Measurements from ENCODE around the gene IQSEC1. TPM values are rescaled to one million over a fixed set of nuclear protein-coding genes. Genes with fewer than 3 reads are reported as not detected.

Gene IQSEC1
- polyA plus RNA-seq, 3 donors = 17.7 to 61.7 (median 30.3) TPM

DNA sequence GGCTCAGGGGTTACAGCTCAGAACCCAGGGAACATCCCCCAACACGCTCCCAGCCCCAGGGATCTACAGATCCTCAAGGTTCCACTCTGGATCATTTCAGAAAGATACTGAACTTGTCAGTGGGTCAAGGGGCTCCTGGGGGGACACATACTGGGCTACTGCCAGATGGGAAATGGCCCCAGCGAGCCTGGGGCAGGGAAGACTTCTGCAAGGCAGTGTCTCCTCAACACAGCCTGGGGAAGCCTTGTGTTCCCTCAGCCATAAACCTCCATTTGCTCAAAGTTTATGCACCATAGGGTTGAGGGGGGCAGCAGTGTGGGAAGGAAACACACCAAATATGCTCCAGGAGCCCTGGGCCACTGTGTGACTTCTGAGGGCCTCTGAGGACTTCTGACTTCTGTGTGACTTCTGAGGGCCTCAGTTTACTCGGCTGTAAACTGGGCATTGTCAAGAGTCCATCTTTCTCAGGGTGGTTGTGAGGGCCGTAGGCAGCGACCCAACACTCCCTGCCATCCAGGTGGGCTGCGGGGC is 58.4 kb downstream of the IQSEC1 start:
- Mint-ChIP-seq H3K9me3 (peaks cover 0 to 3% (median 0%) of the 10 kb centered on the region in 7 donors), H3K4me3 (peak overlapping the region; percentile 86 to 95), H3K36me3 (peaks cover 28 to 35% of the 10 kb centered on the region in 2 donors), H3K27ac (peak overlapping the region; percentile 99 to 100 (median 100)), H3K4me1 (peaks cover 67% of the 10 kb centered on the region), H3K27me3 (ENCODE audit: low read depth in 3 of 3) (peaks cover 0 to 4% (median 0%) of the 10 kb centered on the region in 3 donors)
- H3K4me2 ChIP-seq (replicated peaks; ENCODE audit: extremely low read depth, low read length, poor library complexity, severe bottlenecking) = peak overlapping the region; percentile 98
- no peaks in the 10 kb centered on the region for H3K27me3 ChIP-seq (ENCODE audit: control insufficient read depth in 2 of 2, insufficient read depth in 2 of 2, low read length in 2 of 2)
- peaks cover 19% of the 10 kb centered on the region for H4K20me1 ChIP-seq (ENCODE audit: insufficient read depth, low read length)
- H3K79me2 ChIP-seq (ENCODE audit: insufficient read depth, low read length) = peaks cover 46% of the 10 kb centered on the region
- H3K36me3 ChIP-seq (replicated peaks in 1 of 2; ENCODE audit: control insufficient read depth in 1 of 2, insufficient read depth in 2 of 2, low read length in 2 of 2) = peaks cover 0 to 4% of the 10 kb centered on the region in 2 donors
- peaks cover 87 to 92% of the 10 kb centered on the region in 2 donors for H3K4me1 ChIP-seq (ENCODE audit: control insufficient read depth in 1 of 2, insufficient read depth in 2 of 2, low read length in 2 of 2)
- H3K27ac ChIP-seq (ENCODE audit: low read depth in 1 of 2, low read length in 2 of 2) = peak overlapping the region; percentile 98 to 100
- peak overlapping the region; percentile 64 to 94 (median 85) for H3K4me3 ChIP-seq (replicated peaks in 1 of 3; ENCODE audit: low read depth in 2 of 3, low read length in 3 of 3)
- intact Hi-C loops (cut with micrococcal nuclease) = loop anchor here in 1 of 2 donors (5.0 kb wide), 1 partner anchor 32 kb away; no protein-coding TSS in a partner anchor
- no peaks in the 10 kb centered on the region for H3K9me3 ChIP-seq (replicated peaks in 1 of 2; ENCODE audit: control insufficient read depth in 1 of 2, insufficient read depth in 1 of 2, low read length in 2 of 2)
- peak overlapping the region; percentile 98 for H3K9ac ChIP-seq (ENCODE audit: insufficient read depth, low read length, poor library complexity, severe bottlenecking)
- no peak overlapping the region for H2AFZ ChIP-seq (ENCODE audit: insufficient read depth, low read depth, low read length, poor library complexity, severe bottlenecking)
- WGBS (ENCODE audit: insufficient coverage) = 39% methylated on average over 5 of the region's 6 CpGs
- TF ChIP-seq, protein P1, sequence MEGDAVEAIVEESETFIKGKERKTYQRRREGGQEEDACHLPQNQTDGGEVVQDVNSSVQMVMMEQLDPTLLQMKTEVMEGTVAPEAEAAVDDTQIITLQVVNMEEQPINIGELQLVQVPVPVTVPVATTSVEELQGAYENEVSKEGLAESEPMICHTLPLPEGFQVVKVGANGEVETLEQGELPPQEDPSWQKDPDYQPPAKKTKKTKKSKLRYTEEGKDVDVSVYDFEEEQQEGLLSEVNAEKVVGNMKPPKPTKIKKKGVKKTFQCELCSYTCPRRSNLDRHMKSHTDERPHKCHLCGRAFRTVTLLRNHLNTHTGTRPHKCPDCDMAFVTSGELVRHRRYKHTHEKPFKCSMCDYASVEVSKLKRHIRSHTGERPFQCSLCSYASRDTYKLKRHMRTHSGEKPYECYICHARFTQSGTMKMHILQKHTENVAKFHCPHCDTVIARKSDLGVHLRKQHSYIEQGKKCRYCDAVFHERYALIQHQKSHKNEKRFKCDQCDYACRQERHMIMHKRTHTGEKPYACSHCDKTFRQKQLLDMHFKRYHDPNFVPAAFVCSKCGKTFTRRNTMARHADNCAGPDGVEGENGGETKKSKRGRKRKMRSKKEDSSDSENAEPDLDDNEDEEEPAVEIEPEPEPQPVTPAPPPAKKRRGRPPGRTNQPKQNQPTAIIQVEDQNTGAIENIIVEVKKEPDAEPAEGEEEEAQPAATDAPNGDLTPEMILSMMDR (IDR thresholded peaks at IDR 0.05) = no peak
- no peak for DNase-seq

DNA sequence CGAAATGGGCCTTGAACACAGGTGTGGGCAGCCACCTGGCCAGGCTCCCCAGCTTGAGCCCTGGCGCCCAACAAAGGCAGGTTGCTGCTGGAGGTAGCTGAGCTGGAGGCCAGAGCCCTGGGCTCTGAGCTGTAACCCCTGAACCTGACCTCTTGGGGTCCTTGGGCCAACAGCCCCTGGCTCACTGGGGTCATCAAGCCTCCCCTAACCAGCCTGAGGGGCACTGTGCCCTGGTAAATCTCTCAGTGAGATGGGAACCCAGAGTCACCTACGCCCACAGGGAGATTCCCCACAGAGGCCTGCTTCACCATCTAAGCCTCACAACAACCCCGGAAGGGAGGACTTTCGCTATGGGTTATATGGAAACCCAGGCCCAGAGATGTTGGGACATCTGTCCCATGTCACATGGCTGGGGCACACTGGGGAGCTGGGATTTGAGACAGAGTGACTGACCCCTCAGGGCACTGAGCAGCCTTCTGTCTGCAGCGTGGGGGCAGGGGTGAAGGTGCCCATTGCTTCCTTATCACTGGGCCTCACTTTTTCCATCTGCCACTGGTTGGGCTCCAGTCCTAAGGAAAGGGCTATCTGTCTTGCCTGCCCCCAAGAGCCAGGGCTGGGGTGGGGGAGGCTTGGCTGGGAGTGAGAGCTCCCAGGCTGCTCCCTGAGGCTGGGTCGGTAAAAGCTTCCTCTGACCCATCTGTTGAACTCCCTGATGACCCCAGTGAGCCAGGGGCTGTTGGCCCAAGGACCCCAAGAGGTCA is 59.1 kb downstream of the IQSEC1 start:
- H3K27ac Mint-ChIP-seq = peak overlapping the region; percentile 99 to 100 (median 100)
- 81% methylated on average over 6 of the region's 7 CpGs for WGBS (ENCODE audit: insufficient coverage)
- H3K27me3 ChIP-seq (ENCODE audit: control insufficient read depth in 2 of 2, insufficient read depth in 2 of 2, low read length in 2 of 2) = no peaks in the 10 kb centered on the region
- TF ChIP-seq, protein P1 (IDR thresholded peaks at IDR 0.05) = no peak
- H3K9ac ChIP-seq (ENCODE audit: insufficient read depth, low read length, poor library complexity, severe bottlenecking) = peak overlapping the region; percentile 98
- H4K20me1 ChIP-seq (ENCODE audit: insufficient read depth, low read length) = peaks cover 19% of the 10 kb centered on the region
- H3K4me1 ChIP-seq (ENCODE audit: control insufficient read depth in 1 of 2, insufficient read depth in 2 of 2, low read length in 2 of 2) = peaks cover 91 to 95% of the 10 kb centered on the region in 2 donors
- peaks cover 0 to 3% (median 0%) of the 10 kb centered on the region in 7 donors for H3K9me3 Mint-ChIP-seq
- peak overlapping the region; percentile 98 to 100 for H3K27ac ChIP-seq (ENCODE audit: low read depth in 1 of 2, low read length in 2 of 2)
- H3K4me3 Mint-ChIP-seq = peak overlapping the region; percentile 86 to 95
- intact Hi-C loops (cut with micrococcal nuclease) = loop anchor here (2.0 to 5.0 kb wide), 2 partner anchors 15 to 33 kb away; no protein-coding TSS in a partner anchor
- H3K36me3 ChIP-seq (replicated peaks in 1 of 2; ENCODE audit: control insufficient read depth in 1 of 2, insufficient read depth in 2 of 2, low read length in 2 of 2) = peaks cover 0 to 5% of the 10 kb centered on the region in 2 donors
- peaks cover 52% of the 10 kb centered on the region for H3K79me2 ChIP-seq (ENCODE audit: insufficient read depth, low read length)
- DNase-seq = peak in 2 of 3 donors; percentile 30 to 64
- peaks cover 73% of the 10 kb centered on the region for H3K4me1 Mint-ChIP-seq
- no peak overlapping the region for H2AFZ ChIP-seq (ENCODE audit: insufficient read depth, low read depth, low read length, poor library complexity, severe bottlenecking)
- H3K4me2 ChIP-seq (replicated peaks; ENCODE audit: extremely low read depth, low read length, poor library complexity, severe bottlenecking) = peak overlapping the region; percentile 98
- H3K4me3 ChIP-seq (replicated peaks in 1 of 3; ENCODE audit: low read depth in 2 of 3, low read length in 3 of 3) = peak overlapping the region; percentile 64 to 94 (median 85)
- peaks cover 0 to 4% (median 0%) of the 10 kb centered on the region in 3 donors for H3K27me3 Mint-ChIP-seq (ENCODE audit: low read depth in 3 of 3)
- H3K9me3 ChIP-seq (replicated peaks in 1 of 2; ENCODE audit: control insufficient read depth in 1 of 2, insufficient read depth in 1 of 2, low read length in 2 of 2) = no peaks in the 10 kb centered on the region
- H3K36me3 Mint-ChIP-seq = peaks cover 30 to 40% of the 10 kb centered on the region in 2 donors
